Measurements from ENCODE around the gene NEK11. TPM values are rescaled to one million over a fixed set of nuclear protein-coding genes. Genes with fewer than 3 reads are reported as not detected.

The NEK11 gene
- total RNA-seq, 1 donor from 2014 or later: 3.8 TPM

- H3K27ac ChIP-seq: no peak overlapping the region
- no peak for TF ChIP-seq CTCF (IDR thresholded peaks at IDR 0.05)
- no peaks in the 10 kb centered on the region for H3K36me3 ChIP-seq
- no peak for ATAC-seq
- no peaks in the 10 kb centered on the region for H3K4me1 ChIP-seq
- no peak overlapping the region for H3K4me3 ChIP-seq
- H3K27me3 ChIP-seq: no peaks in the 10 kb centered on the region
- intact Hi-C loops (cut with DNase I): no loop called here
- DNase-seq: no peak
- H3K9me3 ChIP-seq: no peaks in the 10 kb centered on the region
Observed at GRCh38 chr3:131107637-131108433, 81.2 kb downstream of the NEK11 start.

GRCh38 chr3:131109156-131109555 is 82.5 kb downstream of the NEK11 start:
- ATAC-seq: no peak
- intact Hi-C loops (cut with DNase I): no loop called here
- no peak for DNase-seq

GRCh38 chr3:131110087-131110486 is 83.4 kb downstream of the NEK11 start:
- intact Hi-C loops (cut with DNase I): no loop called here
- Histone ChIP-seq H3K27ac (no peak overlapping the region), H3K36me3 (no peaks in the 10 kb centered on the region), H3K27me3 (no peaks in the 10 kb centered on the region), H3K9me3 (no peaks in the 10 kb centered on the region), H3K4me3 (no peak overlapping the region), H3K4me1 (no peaks in the 10 kb centered on the region)
- no peak for ATAC-seq
- no peak for DNase-seq
- no peak for TF ChIP-seq CTCF (IDR thresholded peaks at IDR 0.05)

More at GRCh38 chr3:131109156-131109555, 82.5 kb downstream of the NEK11 start:
- no peak overlapping the region for H3K4me3 ChIP-seq
- no peaks in the 10 kb centered on the region for H3K4me1 ChIP-seq
- H3K27me3 ChIP-seq: no peaks in the 10 kb centered on the region
- H3K27ac ChIP-seq: no peak overlapping the region
- no peaks in the 10 kb centered on the region for H3K9me3 ChIP-seq
- no peaks in the 10 kb centered on the region for H3K36me3 ChIP-seq
- TF ChIP-seq CTCF (IDR thresholded peaks at IDR 0.05): no peak

- intact Hi-C loops (cut with DNase I): no loop called here
- no peak overlapping the region for H3K27ac ChIP-seq
- no peaks in the 10 kb centered on the region for H3K4me1 ChIP-seq
- H3K4me3 ChIP-seq: no peak overlapping the region
- no peak for DNase-seq
- no peaks in the 10 kb centered on the region for H3K9me3 ChIP-seq
- H3K27me3 ChIP-seq: no peaks in the 10 kb centered on the region
- H3K36me3 ChIP-seq: no peaks in the 10 kb centered on the region
- TF ChIP-seq CTCF (IDR thresholded peaks at IDR 0.05): no peak
- ATAC-seq: no peak
Observed at GRCh38 chr3:131114256-131114655, 87.6 kb downstream of the NEK11 start.

GRCh38 chr3:131125684-131126083 is 99.0 kb downstream of the NEK11 start:
- Histone ChIP-seq H3K27me3 (no peaks in the 10 kb centered on the region), H3K4me3 (no peak overlapping the region), H3K36me3 (no peaks in the 10 kb centered on the region), H3K9me3 (no peaks in the 10 kb centered on the region), H3K27ac (no peak overlapping the region), H3K4me1 (no peaks in the 10 kb centered on the region)
- TF ChIP-seq CTCF (IDR thresholded peaks at IDR 0.05): no peak
- DNase-seq: no peak
- intact Hi-C loops (cut with DNase I): no loop called here
- no peak for ATAC-seq

All from upper lobe of right lung (tissue), 1 donor.